ENCODE data around the gene RABL2A.
"Not testable (repeated sequence)": the region's sequence is repeated elsewhere in the genome, so short reads cannot be mapped to it uniquely, and the experiment has no call there.

GRCh38 chr2:113606036-113606435 lies 21.0 kb upstream of the RABL2A start:
- not testable (repeated sequence) for TF ChIP-seq CTCF, POLR2A (IDR thresholded peaks at IDR 0.05)

All from heart left ventricle (tissue), 13 donors.